ENCODE results near the gene ATP5F1D. TPM values are rescaled to one million over a fixed set of nuclear protein-coding genes. Genes with fewer than 3 reads are reported as not detected.

The ATP5F1D gene
- total and polyA plus RNA-seq, 2 donors (not counting 1 experiment from before 2014, with no cell fraction given) = 150 to 166 TPM

- intact Hi-C loops (cut with micrococcal nuclease) = loop anchor here (1.0 to 2.0 kb wide), 3 partner anchors 65 to 127 kb away; partner anchors contain the start of gene DAZAP1
- CTCF ChIA-PET = interaction anchor here (0.8 to 2.4 kb wide), 16 partner anchors 11 to 546 kb away, joined by 3 to 37 read pairs (median 4); partner anchors contain the start of genes CIRBP and WDR18
- Histone ChIP-seq H3K79me2 (ENCODE audit: control insufficient read depth, insufficient read depth, low read length) (peaks cover 32% of the 10 kb centered on the region), H2AFZ (ENCODE audit: insufficient read depth, low read depth, low read length, poor library complexity, severe bottlenecking) (no peak overlapping the region), H3K27ac (ENCODE audit: low read length in 2 of 2) (no peak overlapping the region), H3K4me1 (ENCODE audit: control insufficient read depth in 2 of 2, insufficient read depth in 2 of 2, low read length in 2 of 2) (peaks cover 13 to 20% of the 10 kb centered on the region in 2 donors), H4K20me1 (ENCODE audit: control insufficient read depth, insufficient read depth, low read length, poor library complexity, severe bottlenecking) (peaks cover 42% of the 10 kb centered on the region), H3K27me3 (replicated peaks in 1 of 4; ENCODE audit: control extremely low read depth in 1 of 4, control insufficient read depth in 3 of 4, insufficient read depth in 4 of 4, low read length in 3 of 4) (peaks cover 0 to 18% (median 9%) of the 10 kb centered on the region in 4 experiments), H3K36me3 (replicated peaks in 1 of 2; ENCODE audit: control extremely low read depth in 1 of 2, control insufficient read depth in 1 of 2, extremely low read depth in 1 of 2, insufficient read depth in 2 of 2, low read length in 1 of 2) (peaks cover 0 to 17% of the 10 kb centered on the region in 2 experiments), H3K4me3 (ENCODE audit: control extremely low read depth in 1 of 5, extremely low read depth in 1 of 5, insufficient read depth in 1 of 5, low read depth in 2 of 5, low read length in 4 of 5) (no peak overlapping the region), H3K4me2 (replicated peaks; ENCODE audit: low read depth, low read length, poor library complexity, severe bottlenecking) (no peak overlapping the region), H3K9me3 (ENCODE audit: control extremely low read depth in 1 of 3, control insufficient read depth in 2 of 3, insufficient read depth in 1 of 3, low read length in 2 of 3) (peaks cover 0 to 2% (median 0%) of the 10 kb centered on the region in 3 donors), H3K9ac (ENCODE audit: low read length) (no peak overlapping the region)
- POLR2A ChIA-PET = interaction anchor here (0.5 to 1.0 kb wide), 6 partner anchors 11 to 279 kb away, joined by 3 to 8 read pairs (median 4); partner anchors contain the start of genes CIRBP and NDUFS7
- 36% methylated on average over 9 of the region's 10 CpGs for WGBS (ENCODE audit: insufficient coverage)
- TF ChIP-seq, protein P1, sequence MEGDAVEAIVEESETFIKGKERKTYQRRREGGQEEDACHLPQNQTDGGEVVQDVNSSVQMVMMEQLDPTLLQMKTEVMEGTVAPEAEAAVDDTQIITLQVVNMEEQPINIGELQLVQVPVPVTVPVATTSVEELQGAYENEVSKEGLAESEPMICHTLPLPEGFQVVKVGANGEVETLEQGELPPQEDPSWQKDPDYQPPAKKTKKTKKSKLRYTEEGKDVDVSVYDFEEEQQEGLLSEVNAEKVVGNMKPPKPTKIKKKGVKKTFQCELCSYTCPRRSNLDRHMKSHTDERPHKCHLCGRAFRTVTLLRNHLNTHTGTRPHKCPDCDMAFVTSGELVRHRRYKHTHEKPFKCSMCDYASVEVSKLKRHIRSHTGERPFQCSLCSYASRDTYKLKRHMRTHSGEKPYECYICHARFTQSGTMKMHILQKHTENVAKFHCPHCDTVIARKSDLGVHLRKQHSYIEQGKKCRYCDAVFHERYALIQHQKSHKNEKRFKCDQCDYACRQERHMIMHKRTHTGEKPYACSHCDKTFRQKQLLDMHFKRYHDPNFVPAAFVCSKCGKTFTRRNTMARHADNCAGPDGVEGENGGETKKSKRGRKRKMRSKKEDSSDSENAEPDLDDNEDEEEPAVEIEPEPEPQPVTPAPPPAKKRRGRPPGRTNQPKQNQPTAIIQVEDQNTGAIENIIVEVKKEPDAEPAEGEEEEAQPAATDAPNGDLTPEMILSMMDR (IDR thresholded peaks at IDR 0.05) = peak; percentile 94
- no peak for TF ChIP-seq EZH2 (IDR thresholded peaks at IDR 0.05; ENCODE audit: borderline replicate concordance, insufficient read depth, low read depth, low read length, poor library complexity, severe bottlenecking)
- peaks cover 9% of the 10 kb centered on the region for H3K27me3 Mint-ChIP-seq
- H3K4me3 Mint-ChIP-seq = no peak overlapping the region
- DNase-seq (peak; percentile 88), ATAC-seq (ENCODE audit: low read depth) (peak; percentile 11)
- H3K27ac Mint-ChIP-seq = peak overlapping the region; percentile 83
- H3K9me3 Mint-ChIP-seq (ENCODE audit: insufficient read depth) = no peaks in the 10 kb centered on the region
- peaks cover 23% of the 10 kb centered on the region for H3K4me1 Mint-ChIP-seq
Measured at GRCh38 chr19:1279782-1280341, 38.3 kb downstream of the ATP5F1D start.
